GM19099 (cell line): Measurements from ENCODE around the gene MMP15.

ENCODE experiments used
- POLR2A ChIP-seq: IDR thresholded peaks from 3 replicates; pipeline ENCODE4 v1.6.1; 2011; ENCODE audit warnings: low read depth; ENCODE audit not compliant: insufficient read length; ENCODE audit errors: extremely low read depth

MMP15 gene

GRCh38 chr16:58063377-58064076 is 38.0 kb downstream of the MMP15 start:
- TF ChIP-seq POLR2A, result no peak

DNA sequence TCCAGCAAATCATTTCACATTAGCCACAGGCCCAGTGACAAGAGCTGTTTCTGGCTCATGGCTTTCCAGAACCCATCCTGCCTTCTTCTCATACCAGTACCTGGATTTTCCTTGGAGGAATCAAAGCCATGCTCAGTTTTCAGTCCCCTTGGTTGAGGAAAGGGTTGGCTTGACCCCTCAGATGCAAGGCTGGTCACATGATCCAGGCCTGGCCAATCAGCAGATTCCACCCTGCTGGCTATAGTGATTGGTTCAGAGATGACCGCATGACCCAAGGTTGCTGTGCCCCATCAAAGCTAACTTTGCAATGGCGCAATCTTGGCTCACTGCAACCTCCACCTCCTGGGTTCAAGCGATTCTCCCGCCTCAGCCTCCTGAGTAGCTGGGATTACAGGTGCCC is 45.0 kb downstream of the MMP15 start:
- TF ChIP-seq POLR2A, result no peak

DNA sequence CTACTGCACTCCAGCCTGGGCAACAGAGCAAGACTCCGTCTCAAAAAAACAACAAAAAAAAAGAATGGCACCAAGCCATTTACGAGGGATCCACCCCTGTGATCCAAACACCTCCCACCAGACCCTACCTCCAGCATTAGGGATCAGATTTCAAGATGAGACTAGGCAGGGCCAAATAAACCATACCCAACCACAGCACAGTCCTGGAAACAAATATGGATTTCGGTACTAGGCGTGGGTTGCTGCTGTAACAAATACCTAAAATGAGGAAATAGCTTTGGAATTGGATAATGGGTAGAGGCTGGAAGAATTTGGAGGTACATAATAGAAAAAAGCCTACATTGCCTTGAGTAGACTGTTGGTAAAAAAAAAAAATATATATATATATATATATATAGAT is 49.1 kb downstream of the MMP15 start:
- no peak for TF ChIP-seq POLR2A

GRCh38 chr16:58076514-58076913 is 51.0 kb downstream of the MMP15 start:
- no peak for TF ChIP-seq POLR2A

DNA sequence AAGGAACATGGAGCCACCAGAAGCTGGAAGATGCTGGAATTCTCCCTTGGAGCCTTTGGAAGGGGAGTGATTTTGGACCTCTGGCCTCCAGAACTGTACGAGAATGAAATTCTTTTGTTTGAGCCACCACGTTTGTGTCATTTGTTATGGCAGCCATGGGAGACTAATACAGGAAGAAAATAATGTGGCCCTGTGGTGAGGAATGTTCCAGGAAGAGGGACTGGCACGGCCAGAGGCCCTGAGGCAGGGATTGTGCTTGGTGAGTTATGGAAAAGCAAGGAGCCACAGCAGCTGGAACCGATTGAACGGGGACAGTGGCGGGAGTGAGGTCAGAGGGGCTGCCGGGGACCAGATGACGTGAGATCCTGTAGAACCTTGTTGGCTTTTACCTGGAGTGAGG is 52.2 kb downstream of the MMP15 start:
- no peak for TF ChIP-seq POLR2A

- no peak for TF ChIP-seq POLR2A
Observed at GRCh38 chr16:58082381-58082780, 56.8 kb downstream of the MMP15 start.

DNA sequence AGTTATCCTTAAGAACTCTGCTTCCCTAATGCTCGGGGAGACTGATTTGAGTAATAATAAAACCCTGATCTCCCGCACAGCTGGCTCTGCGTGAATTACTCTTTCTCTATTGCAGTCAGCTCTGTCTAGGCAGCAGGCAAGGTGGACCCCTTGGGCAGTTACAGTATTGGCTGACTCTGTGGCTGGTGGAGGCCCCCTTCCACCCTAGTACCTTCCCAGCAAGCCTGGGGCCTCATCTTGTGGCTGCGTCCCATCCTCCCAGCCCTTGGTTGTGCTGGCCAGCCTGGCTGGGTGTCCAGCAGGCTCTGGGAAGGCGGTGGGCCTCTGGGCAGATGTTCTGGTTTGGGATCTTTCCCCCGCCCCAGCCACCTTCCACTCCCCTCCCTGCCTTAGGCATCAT is 59.1 kb downstream of the MMP15 start:
- no peak for TF ChIP-seq POLR2A

DNA sequence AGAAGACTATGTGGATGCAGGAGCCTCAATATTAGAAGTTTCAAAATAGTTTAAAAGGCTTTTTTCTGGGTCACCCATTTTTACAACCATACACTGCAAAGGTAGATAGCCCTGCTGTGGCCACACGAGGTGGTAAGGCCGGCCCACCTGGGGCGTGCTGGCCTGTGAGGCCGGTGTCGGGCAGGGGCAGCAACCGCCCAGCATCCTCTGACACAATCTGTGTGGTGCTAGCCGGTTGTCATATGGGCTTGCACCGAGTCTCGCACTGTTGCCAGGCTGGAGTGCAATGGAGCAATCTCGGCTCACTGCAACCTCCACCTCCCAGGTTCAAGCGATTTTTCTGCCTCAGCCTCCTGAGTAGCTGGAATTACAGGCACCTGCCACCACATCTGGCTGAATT is 59.6 kb downstream of the MMP15 start:
- no peak for TF ChIP-seq POLR2A

DNA sequence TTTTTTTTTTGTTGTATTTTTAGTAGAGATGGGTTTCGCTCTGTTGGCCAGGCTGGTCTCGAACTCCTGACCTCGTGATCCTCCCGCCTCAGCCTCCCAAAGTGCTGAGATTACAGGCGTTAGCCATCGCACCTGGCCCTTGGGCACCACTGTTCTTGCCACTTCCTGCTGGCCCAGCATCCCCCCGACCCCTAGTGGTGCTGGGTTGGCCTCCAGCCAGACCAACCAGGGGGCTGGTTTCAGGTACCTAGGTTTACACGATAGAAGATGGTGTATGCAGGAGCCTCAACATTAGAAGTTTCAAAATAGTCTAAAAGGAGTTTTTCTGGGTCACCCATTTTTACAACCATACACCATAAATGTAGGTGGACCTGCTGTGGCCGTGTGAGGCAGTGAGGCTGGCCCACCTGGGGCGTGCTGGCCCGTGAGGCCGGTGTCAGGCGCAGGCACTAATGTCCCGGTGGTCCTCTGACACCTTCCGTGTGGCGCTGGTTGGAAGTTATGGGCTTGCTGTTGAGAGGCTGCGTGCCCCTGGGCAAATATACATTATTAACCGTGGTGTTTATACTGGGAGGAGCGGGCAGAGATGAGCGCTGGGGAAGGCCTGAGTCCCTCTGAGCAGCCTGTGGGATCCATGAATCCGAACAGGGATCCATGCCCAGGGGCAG is 60.2 kb downstream of the MMP15 start:
- no peak for TF ChIP-seq POLR2A

DNA sequence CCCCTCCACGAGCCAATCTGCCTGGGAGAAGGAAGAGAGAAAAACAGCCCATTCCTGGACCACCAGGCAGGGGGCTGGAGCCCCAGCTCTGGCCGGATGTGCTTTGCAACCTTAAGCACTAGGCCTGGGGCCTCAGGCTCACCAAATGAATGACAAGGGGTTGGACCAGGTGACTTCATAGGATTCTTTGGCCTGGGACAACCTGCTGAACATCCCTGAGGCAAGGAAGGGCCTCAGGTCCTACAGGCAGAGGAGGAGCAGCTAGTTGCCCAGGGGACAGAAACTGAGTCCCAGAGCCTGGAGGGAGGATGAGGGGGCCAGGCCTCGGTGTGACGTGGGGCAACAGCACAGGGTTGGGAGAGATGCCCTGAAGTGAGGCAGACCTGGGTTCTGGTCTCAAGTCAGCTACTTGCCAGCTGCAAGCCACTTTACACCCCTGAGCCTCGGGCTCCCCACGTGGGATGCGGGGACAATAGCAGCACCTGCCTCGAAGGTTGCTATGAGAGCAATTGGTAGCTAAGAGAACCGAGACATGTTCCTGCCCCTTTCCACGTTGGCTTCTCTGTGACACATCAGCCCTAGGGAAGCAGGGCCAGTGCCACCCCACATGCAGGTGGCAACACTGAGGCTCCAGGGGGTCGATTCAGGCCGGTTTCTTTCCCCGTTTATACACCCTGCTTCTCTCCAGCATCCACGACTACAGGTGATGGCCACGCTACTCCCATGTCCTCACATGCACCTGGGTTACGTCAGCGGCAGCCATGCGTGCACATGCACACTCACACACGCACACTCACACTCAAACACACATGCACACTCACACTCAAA is 61.0 kb downstream of the MMP15 start:
- TF ChIP-seq POLR2A, result no peak

DNA sequence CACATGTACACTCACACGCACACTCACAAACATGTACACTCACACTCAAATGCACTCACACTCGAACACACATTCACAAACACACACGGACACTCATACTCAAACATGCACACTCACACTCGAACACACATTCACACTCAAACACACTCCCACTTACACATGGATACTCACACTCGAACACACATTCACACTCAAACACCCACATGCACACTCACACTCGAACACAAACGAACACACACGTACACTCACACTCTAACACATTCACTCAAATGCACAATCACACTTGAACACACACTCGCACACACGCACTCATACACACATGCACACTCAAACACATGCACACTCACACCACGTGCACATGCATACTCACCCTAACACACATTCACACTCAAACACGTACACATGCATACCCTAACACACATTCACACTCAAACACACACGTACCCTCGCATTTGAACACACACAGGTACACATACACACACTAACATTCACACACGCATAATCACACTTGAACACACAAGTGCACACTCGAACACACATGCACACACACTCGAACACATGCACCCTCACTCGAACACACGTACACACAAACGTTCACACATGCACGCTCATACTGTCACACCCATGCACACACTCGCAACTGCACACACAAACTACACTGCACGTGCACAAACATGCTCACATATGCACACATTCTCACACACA is 61.8 kb downstream of the MMP15 start:
- no peak for TF ChIP-seq POLR2A

DNA sequence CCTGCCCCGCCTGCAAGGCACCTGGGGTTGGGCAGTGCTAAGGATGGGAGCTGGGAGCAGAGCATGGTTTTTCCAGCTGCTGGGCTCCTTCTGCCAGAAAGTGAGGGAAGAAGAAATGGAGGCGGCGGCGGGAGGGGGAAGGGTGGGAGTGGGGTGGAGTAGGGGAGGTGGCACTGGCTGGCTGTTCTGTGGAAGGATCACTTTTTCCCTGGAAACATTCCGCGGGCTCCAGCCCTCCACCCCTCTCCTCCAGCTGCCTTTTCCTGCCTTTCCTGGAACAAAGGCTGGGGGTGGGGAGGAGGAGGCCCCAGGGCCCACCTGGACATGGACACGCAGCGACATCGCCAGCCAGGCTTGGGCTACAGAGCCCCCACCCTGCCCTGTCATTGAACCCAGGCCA is 62.5 kb downstream of the MMP15 start:
- no peak for TF ChIP-seq POLR2A

DNA sequence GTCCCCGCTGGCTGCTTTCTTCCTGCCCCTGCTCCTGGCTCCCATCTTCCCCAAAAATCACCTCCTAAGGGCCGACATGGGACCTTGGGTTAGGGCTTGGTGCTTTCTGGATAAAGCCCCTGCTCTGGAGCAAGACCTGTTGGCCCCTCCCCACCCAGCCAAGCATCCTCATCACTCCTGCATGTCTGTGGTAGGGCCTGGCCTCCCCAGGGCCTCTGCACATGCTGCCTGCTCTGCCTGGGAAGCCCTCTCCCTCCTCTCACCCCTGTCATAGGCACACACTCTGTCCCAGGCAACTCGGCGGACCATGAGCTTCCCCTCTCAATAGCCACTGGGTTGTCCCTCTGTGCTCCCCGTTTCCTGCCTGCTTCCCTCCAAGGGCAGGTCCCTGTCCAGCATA is 68.5 kb downstream of the MMP15 start:
- TF ChIP-seq POLR2A, result no peak

DNA sequence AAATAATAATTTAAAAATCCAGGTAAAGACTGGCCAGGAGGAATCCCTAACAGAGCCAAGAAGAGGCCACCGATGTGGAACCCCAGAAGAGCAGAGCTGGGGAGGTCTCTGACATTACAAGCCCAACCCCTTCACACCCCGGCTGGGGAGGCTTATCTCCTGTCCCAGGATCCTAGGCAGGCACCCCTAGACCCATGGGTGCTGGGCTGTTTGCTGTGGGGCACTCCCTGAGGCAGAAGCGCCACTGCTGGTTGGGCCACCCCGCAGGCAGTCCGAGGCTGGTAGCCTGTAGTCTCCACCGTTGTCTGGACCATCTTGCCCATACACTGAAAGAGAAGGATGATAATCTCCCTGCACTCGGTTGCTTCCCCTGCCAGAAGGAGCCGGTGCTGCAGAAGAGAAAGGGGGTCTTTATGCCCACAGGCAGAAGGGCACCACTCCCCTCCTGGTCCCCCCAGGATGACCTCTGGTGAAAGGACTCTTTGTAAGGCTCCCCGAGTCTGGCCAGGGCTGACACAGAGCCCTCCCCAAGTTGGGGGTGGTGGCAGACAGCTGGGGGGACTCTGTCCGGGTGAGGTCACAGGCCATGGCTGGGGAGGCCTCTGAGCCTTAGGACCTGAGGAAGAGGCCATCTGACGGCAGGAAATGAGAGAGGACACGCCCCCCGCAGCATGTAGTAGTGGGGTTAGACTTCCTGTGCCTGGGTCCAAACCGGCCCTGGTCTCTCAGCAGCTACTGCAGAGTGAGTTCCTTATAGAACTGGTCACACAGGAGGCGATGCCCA is 69.4 kb downstream of the MMP15 start:
- no peak for TF ChIP-seq POLR2A

GRCh38 chr16:58096249-58096648 is 70.7 kb downstream of the MMP15 start:
- no peak for TF ChIP-seq POLR2A
